ENCODE data around the gene SUGCT. TPM values are rescaled to one million over a fixed set of nuclear protein-coding genes. Genes with fewer than 3 reads are reported as not detected.
"Not testable (repeated sequence)": the region's sequence is repeated elsewhere in the genome, so short reads cannot be mapped to it uniquely, and the experiment has no call there.

The SUGCT gene
- total RNA-seq, 1 donor from 2014 or later, result not detected

- intact Hi-C loops (cut with micrococcal nuclease), result no loop called here
Measured at GRCh38 chr7:40649247-40649646, 514.4 kb downstream of the SUGCT start.

- intact Hi-C loops (cut with micrococcal nuclease), result not testable (repeated sequence)
Measured at GRCh38 chr7:40650903-40651302, 516.1 kb downstream of the SUGCT start.

GRCh38 chr7:40654171-40654570, 519.4 kb downstream of the SUGCT start:
- intact Hi-C loops (cut with micrococcal nuclease), result no loop called here

GRCh38 chr7:40655426-40655825, 520.6 kb downstream of the SUGCT start:
- intact Hi-C loops (cut with micrococcal nuclease), result no loop called here

- intact Hi-C loops (cut with micrococcal nuclease), result no loop called here
Measured at GRCh38 chr7:40656349-40656748, 521.5 kb downstream of the SUGCT start.

GRCh38 chr7:40658729-40659128, 523.9 kb downstream of the SUGCT start:
- intact Hi-C loops (cut with micrococcal nuclease), result no loop called here

GRCh38 chr7:40659231-40659630, 524.4 kb downstream of the SUGCT start:
- intact Hi-C loops (cut with micrococcal nuclease), result no loop called here

- intact Hi-C loops (cut with micrococcal nuclease), result no loop called here
Measured at GRCh38 chr7:40673285-40673684, 538.5 kb downstream of the SUGCT start.

GRCh38 chr7:40674316-40674715, 539.5 kb downstream of the SUGCT start:
- intact Hi-C loops (cut with micrococcal nuclease), result no loop called here

GRCh38 chr7:40675741-40676140, 540.9 kb downstream of the SUGCT start:
- intact Hi-C loops (cut with micrococcal nuclease), result no loop called here

- intact Hi-C loops (cut with micrococcal nuclease), result no loop called here
Measured at GRCh38 chr7:40676221-40676620, 541.4 kb downstream of the SUGCT start.

- intact Hi-C loops (cut with micrococcal nuclease), result no loop called here
Measured at GRCh38 chr7:40680657-40681056, 545.9 kb downstream of the SUGCT start.

- intact Hi-C loops (cut with micrococcal nuclease), result no loop called here
Measured at GRCh38 chr7:40682696-40683095, 547.9 kb downstream of the SUGCT start.

GRCh38 chr7:40694026-40694809, 559.4 kb downstream of the SUGCT start:
- intact Hi-C loops (cut with micrococcal nuclease), result no loop called here

- intact Hi-C loops (cut with micrococcal nuclease), result no loop called here
Measured at GRCh38 chr7:40694991-40695390, 560.2 kb downstream of the SUGCT start.

GRCh38 chr7:40697653-40698052, 562.8 kb downstream of the SUGCT start:
- intact Hi-C loops (cut with micrococcal nuclease), result no loop called here

- intact Hi-C loops (cut with micrococcal nuclease), result no loop called here
Measured at GRCh38 chr7:40698214-40698920, 563.6 kb downstream of the SUGCT start.

- intact Hi-C loops (cut with micrococcal nuclease), result no loop called here
Measured at GRCh38 chr7:40698921-40699260, 564.1 kb downstream of the SUGCT start.

- intact Hi-C loops (cut with micrococcal nuclease), result no loop called here
Measured at GRCh38 chr7:40700653-40701421, 566.0 kb downstream of the SUGCT start.

GRCh38 chr7:40701836-40702551, 567.2 kb downstream of the SUGCT start:
- intact Hi-C loops (cut with micrococcal nuclease), result no loop called here

GRCh38 chr7:40704172-40704571, 569.4 kb downstream of the SUGCT start:
- intact Hi-C loops (cut with micrococcal nuclease), result no loop called here

- intact Hi-C loops (cut with micrococcal nuclease), result no loop called here
Measured at GRCh38 chr7:40706829-40707228, 572.0 kb downstream of the SUGCT start.
